Fibroblast of skin of back (primary cell): ENCODE results near the gene CELF4.

Experiments
- DNase-seq: peaks from one replicate; pipeline ENCODE4 v3.0.0-alpha.2; 2013

The CELF4 gene

GRCh38 chr18:37341016-37341415 is 224.6 kb downstream of the CELF4 start:
- peak; percentile 28 for DNase-seq

- DNase-seq: no peak
These were observed 225.8 kb downstream of the CELF4 start for GRCh38 chr18:37339701-37340215.

GRCh38 chr18:37336568-37337285 is 228.9 kb downstream of the CELF4 start:
- no peak for DNase-seq

GRCh38 chr18:37335409-37335736 is 230.2 kb downstream of the CELF4 start:
- peak; percentile 7 for DNase-seq

- peak; percentile 77 for DNase-seq
These were observed 230.8 kb downstream of the CELF4 start for GRCh38 chr18:37334631-37335408.

GRCh38 chr18:37332628-37333420 is 232.8 kb downstream of the CELF4 start:
- no peak for DNase-seq

- DNase-seq: no peak
These were observed 233.4 kb downstream of the CELF4 start for GRCh38 chr18:37332219-37332618.

GRCh38 chr18:37330173-37330572 is 235.4 kb downstream of the CELF4 start:
- no peak for DNase-seq

GRCh38 chr18:37328946-37329719 is 236.5 kb downstream of the CELF4 start:
- DNase-seq: no peak

- no peak for DNase-seq
These were observed 238.5 kb downstream of the CELF4 start for GRCh38 chr18:37327063-37327577.

- DNase-seq: peak; percentile 46
These were observed 243.0 kb downstream of the CELF4 start for GRCh38 chr18:37322492-37323035.

GRCh38 chr18:37321582-37322491 is 243.8 kb downstream of the CELF4 start:
- DNase-seq: no peak

- no peak for DNase-seq
These were observed 245.3 kb downstream of the CELF4 start for GRCh38 chr18:37320317-37320716.

- DNase-seq: no peak
These were observed 246.9 kb downstream of the CELF4 start for GRCh38 chr18:37318360-37319355.

- no peak for DNase-seq
These were observed 248.1 kb downstream of the CELF4 start for GRCh38 chr18:37317486-37317885.

- no peak for DNase-seq
These were observed 249.1 kb downstream of the CELF4 start for GRCh38 chr18:37316468-37316867.

GRCh38 chr18:37315935-37316334 is 249.7 kb downstream of the CELF4 start:
- no peak for DNase-seq

GRCh38 chr18:37314534-37314933 is 251.1 kb downstream of the CELF4 start:
- no peak for DNase-seq

- DNase-seq: no peak
These were observed 252.0 kb downstream of the CELF4 start for GRCh38 chr18:37313624-37314023.
